ENCODE results near the gene COL5A1. TPM values are rescaled to one million over a fixed set of nuclear protein-coding genes. Genes with fewer than 3 reads are reported as not detected.
"Not testable (repeated sequence)": the region's sequence is repeated elsewhere in the genome, so short reads cannot be mapped to it uniquely, and the experiment has no call there.

The COL5A1 gene
- total RNA-seq, 1 donor from 2014 or later, result 6.1 TPM

DNA sequence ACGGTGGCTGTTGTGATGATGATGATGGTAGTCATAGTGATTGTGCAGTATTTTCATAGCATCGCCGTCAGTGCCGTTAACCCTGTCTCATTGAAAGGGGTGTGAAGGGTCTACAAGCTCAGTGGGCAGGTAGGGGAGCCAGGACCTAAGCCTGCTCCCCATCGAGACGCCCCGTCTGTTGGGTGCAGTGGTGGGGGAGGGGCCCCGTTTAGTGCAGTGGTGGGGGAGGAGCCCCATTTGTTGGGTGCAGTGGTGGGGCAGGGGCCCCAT lies 68.6 kb downstream of the COL5A1 start:
- Mint-ChIP-seq H3K27me3 (ENCODE audit: insufficient read depth, low read depth) (peaks cover 6% of the 10 kb centered on the region), H3K36me3 (no peaks in the 10 kb centered on the region), H3K9me3 (peaks cover 5% of the 10 kb centered on the region), H3K27ac (no peak overlapping the region), H3K4me3 (no peak overlapping the region), H3K4me1 (peaks cover 3% of the 10 kb centered on the region)
- Histone ChIP-seq H3K4me3 (no peak overlapping the region), H3K4me2 (no peak overlapping the region), H4K20me1 (ENCODE audit: low read depth) (no peaks in the 10 kb centered on the region), H3K4me1 (no peaks in the 10 kb centered on the region), H3K9me3 (ENCODE audit: low read depth) (no peaks in the 10 kb centered on the region), H3K27ac (no peak overlapping the region), H3K9ac (no peak overlapping the region), H3K36me3 (no peaks in the 10 kb centered on the region), H3K27me3 (no peaks in the 10 kb centered on the region), H2AFZ (replicated peaks) (no peak overlapping the region), H3F3A (ENCODE audit: low read depth) (no peaks in the 10 kb centered on the region), H3K79me2 (ENCODE audit: low read depth) (no peaks in the 10 kb centered on the region)
- DNase-seq (ENCODE audit: low spot score), result no peak
- no peak for TF ChIP-seq EZH2phosphoT487 (IDR thresholded peaks at IDR 0.05)
- TF ChIP-seq EZH2 (IDR thresholded peaks at IDR 0.05), result no peak
- TF ChIP-seq, protein P1, sequence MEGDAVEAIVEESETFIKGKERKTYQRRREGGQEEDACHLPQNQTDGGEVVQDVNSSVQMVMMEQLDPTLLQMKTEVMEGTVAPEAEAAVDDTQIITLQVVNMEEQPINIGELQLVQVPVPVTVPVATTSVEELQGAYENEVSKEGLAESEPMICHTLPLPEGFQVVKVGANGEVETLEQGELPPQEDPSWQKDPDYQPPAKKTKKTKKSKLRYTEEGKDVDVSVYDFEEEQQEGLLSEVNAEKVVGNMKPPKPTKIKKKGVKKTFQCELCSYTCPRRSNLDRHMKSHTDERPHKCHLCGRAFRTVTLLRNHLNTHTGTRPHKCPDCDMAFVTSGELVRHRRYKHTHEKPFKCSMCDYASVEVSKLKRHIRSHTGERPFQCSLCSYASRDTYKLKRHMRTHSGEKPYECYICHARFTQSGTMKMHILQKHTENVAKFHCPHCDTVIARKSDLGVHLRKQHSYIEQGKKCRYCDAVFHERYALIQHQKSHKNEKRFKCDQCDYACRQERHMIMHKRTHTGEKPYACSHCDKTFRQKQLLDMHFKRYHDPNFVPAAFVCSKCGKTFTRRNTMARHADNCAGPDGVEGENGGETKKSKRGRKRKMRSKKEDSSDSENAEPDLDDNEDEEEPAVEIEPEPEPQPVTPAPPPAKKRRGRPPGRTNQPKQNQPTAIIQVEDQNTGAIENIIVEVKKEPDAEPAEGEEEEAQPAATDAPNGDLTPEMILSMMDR (IDR thresholded peaks at IDR 0.05), result no peak

DNA sequence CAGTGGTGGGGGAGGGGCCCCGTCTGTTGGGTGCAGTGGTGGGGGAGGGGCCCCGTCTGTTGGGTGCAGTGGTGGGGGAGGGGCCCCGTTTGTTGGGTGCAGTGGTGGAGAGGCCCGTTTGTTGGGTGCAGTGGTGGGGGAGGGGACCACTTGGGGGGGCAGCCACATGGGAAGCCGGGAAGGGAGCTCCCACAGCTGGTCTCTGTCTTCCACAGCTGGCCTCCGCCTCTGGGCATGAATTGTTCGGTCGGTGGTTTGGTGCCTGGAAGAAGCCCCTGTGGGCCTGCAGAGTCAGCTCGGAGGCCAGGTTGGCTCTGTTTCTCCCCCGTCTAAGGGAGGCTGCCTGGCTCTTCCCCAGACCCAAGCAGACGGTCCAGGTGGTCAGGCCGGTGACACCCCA lies 69.3 kb downstream of the COL5A1 start:
- TF ChIP-seq EZH2phosphoT487 (IDR thresholded peaks at IDR 0.05), result no peak
- TF ChIP-seq EZH2 (IDR thresholded peaks at IDR 0.05), result no peak
- TF ChIP-seq, protein P1 (IDR thresholded peaks at IDR 0.05), result no peak
- no peak overlapping the region for H2AFZ ChIP-seq (replicated peaks)
- Mint-ChIP-seq H3K27me3 (ENCODE audit: insufficient read depth, low read depth) (peaks cover 6% of the 10 kb centered on the region), H3K9me3 (peaks cover 5% of the 10 kb centered on the region), H3K4me1 (peaks cover 3% of the 10 kb centered on the region), H3K4me3 (no peak overlapping the region), H3K36me3 (no peaks in the 10 kb centered on the region), H3K27ac (no peak overlapping the region)
- no peaks in the 10 kb centered on the region for H4K20me1 ChIP-seq (ENCODE audit: low read depth)
- no peaks in the 10 kb centered on the region for H3F3A ChIP-seq (ENCODE audit: low read depth)
- no peak overlapping the region for H3K4me3 ChIP-seq
- no peak overlapping the region for H3K4me2 ChIP-seq
- no peaks in the 10 kb centered on the region for H3K36me3 ChIP-seq
- H3K27ac ChIP-seq, result no peak overlapping the region
- H3K9ac ChIP-seq, result no peak overlapping the region
- no peaks in the 10 kb centered on the region for H3K79me2 ChIP-seq (ENCODE audit: low read depth)
- no peak for DNase-seq (ENCODE audit: low spot score)
- H3K9me3 ChIP-seq (ENCODE audit: low read depth), result no peaks in the 10 kb centered on the region
- no peaks in the 10 kb centered on the region for H3K4me1 ChIP-seq
- no peaks in the 10 kb centered on the region for H3K27me3 ChIP-seq

DNA sequence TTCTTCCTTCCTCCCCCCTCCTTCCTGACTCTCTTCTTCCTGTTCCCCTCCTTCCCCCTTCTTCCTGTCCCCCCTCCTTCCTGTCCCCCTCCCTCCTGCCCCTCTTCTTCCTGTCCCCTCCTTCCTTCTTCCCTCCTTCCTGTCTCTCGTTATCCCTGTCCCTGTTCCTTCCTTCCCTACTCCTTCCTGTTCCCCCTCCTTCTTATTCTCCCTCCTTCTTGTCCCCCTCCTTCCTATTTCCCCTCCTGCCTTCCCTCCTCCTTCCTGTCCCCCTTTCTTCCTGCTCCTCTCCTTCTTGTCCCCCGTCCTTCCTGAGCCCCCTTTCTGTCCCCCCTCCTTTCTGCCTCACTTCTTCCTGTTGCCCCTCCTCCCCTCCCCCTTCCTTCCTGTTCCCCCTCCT lies 70.6 kb downstream of the COL5A1 start:
- Mint-ChIP-seq H3K27ac (no peak overlapping the region), H3K27me3 (ENCODE audit: insufficient read depth, low read depth) (peaks cover 6% of the 10 kb centered on the region), H3K36me3 (no peaks in the 10 kb centered on the region), H3K4me1 (peaks cover 1% of the 10 kb centered on the region), H3K9me3 (peaks cover 5% of the 10 kb centered on the region), H3K4me3 (no peak overlapping the region)
- no peak overlapping the region for H3K4me3 ChIP-seq
- no peaks in the 10 kb centered on the region for H3K36me3 ChIP-seq
- H3K27ac ChIP-seq, result no peak overlapping the region
- H3K27me3 ChIP-seq, result no peaks in the 10 kb centered on the region
- no peaks in the 10 kb centered on the region for H3K4me1 ChIP-seq
- no peak for DNase-seq (ENCODE audit: low spot score)
- H3K79me2 ChIP-seq (ENCODE audit: low read depth), result no peaks in the 10 kb centered on the region
- no peaks in the 10 kb centered on the region for H4K20me1 ChIP-seq (ENCODE audit: low read depth)
- no peak overlapping the region for H3K4me2 ChIP-seq
- TF ChIP-seq, protein P1 (IDR thresholded peaks at IDR 0.05), result no peak
- no peak for TF ChIP-seq EZH2 (IDR thresholded peaks at IDR 0.05)
- no peak for TF ChIP-seq EZH2phosphoT487 (IDR thresholded peaks at IDR 0.05)
- no peak overlapping the region for H2AFZ ChIP-seq (replicated peaks)
- no peaks in the 10 kb centered on the region for H3K9me3 ChIP-seq (ENCODE audit: low read depth)
- no peak overlapping the region for H3K9ac ChIP-seq
- no peaks in the 10 kb centered on the region for H3F3A ChIP-seq (ENCODE audit: low read depth)

DNA sequence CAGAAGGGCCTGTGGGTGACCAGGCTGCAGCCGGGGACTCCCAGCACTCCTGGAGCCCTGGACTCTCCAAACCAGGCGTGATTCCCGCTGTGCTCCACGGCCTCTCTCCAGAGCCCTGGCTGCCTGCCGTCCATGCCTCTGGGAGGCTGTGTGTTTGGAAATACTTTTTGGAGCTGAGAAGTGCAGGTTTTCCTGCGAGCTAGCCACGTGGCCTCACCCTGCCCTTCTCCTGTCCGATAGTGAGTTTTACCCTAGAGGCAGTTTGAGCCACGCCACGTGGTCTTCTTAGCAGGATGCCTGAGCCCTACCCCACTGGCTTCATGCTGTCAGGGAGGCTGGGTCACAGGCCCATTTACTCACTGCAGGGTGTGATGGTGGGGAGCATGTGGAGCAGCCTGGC lies 71.3 kb downstream of the COL5A1 start:
- TF ChIP-seq, protein P1 (IDR thresholded peaks at IDR 0.05), result no peak
- TF ChIP-seq EZH2 (IDR thresholded peaks at IDR 0.05), result no peak
- TF ChIP-seq EZH2phosphoT487 (IDR thresholded peaks at IDR 0.05), result no peak
- H3K9ac ChIP-seq, result no peak overlapping the region
- H3K27ac ChIP-seq, result no peak overlapping the region
- no peak for DNase-seq (ENCODE audit: low spot score)
- H3K27me3 Mint-ChIP-seq (ENCODE audit: insufficient read depth, low read depth), result peaks cover 6% of the 10 kb centered on the region
- H3K36me3 Mint-ChIP-seq, result no peaks in the 10 kb centered on the region
- no peak overlapping the region for H3K4me2 ChIP-seq
- H3K4me3 ChIP-seq, result no peak overlapping the region
- H3K79me2 ChIP-seq (ENCODE audit: low read depth), result no peaks in the 10 kb centered on the region
- peak overlapping the region; percentile 47 for H3K27ac Mint-ChIP-seq
- no peak overlapping the region for H2AFZ ChIP-seq (replicated peaks)
- H3K4me1 ChIP-seq, result no peaks in the 10 kb centered on the region
- no peaks in the 10 kb centered on the region for H3F3A ChIP-seq (ENCODE audit: low read depth)
- H3K4me3 Mint-ChIP-seq, result no peak overlapping the region
- no peaks in the 10 kb centered on the region for H3K36me3 ChIP-seq
- H3K27me3 ChIP-seq, result no peaks in the 10 kb centered on the region
- H3K9me3 Mint-ChIP-seq, result peaks cover 5% of the 10 kb centered on the region
- no peaks in the 10 kb centered on the region for H4K20me1 ChIP-seq (ENCODE audit: low read depth)
- H3K9me3 ChIP-seq (ENCODE audit: low read depth), result no peaks in the 10 kb centered on the region
- H3K4me1 Mint-ChIP-seq, result no peaks in the 10 kb centered on the region

DNA sequence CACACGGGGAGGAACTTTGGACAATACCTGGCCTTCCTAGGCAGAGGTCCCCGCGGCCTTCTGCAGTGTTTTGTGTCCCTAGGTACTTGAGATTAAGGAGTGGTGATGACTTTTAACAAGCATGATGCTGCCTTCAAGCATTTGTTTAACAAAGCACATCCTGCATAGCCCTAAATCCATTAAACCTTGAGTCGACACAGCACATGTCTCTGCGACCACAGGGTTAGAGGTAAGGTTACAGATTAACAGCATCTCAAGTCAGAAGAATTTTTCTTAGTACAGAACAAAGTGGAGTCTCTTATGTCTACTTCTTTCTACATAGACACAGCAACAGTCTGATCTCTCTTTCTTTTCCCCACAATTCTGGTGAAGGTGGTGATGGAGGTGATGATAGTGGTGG lies 73.9 kb downstream of the COL5A1 start:
- not testable (repeated sequence) for H3K9me3 Mint-ChIP-seq; H4K20me1 ChIP-seq (ENCODE audit: low read depth); H3K4me1 ChIP-seq; H3K9ac ChIP-seq; H3K27ac Mint-ChIP-seq; H2AFZ ChIP-seq (replicated peaks); H3K36me3 Mint-ChIP-seq; H3K36me3 ChIP-seq; H3K4me3 ChIP-seq; H3K27ac ChIP-seq; H3F3A ChIP-seq (ENCODE audit: low read depth); H3K9me3 ChIP-seq (ENCODE audit: low read depth); H3K27me3 ChIP-seq; H3K4me3 Mint-ChIP-seq; H3K27me3 Mint-ChIP-seq (ENCODE audit: insufficient read depth, low read depth); H3K4me2 ChIP-seq; H3K4me1 Mint-ChIP-seq; H3K79me2 ChIP-seq (ENCODE audit: low read depth); DNase-seq (ENCODE audit: low spot score)
